Cardiac septum (tissue), 1 donor: ENCODE data around the gene FDXR. TPM values are rescaled to one million over a fixed set of nuclear protein-coding genes. Genes with fewer than 3 reads are reported as not detected.

ENCODE experiments used
- DNase-seq: peaks from one replicate; pipeline ENCODE4 v3.0.0-alpha.2; 2020; ENCODE audit warnings: low spot score
- intact Hi-C: fragments of 100-400 bp; cut with DNase I; formaldehyde crosslinking; loops from one replicate; pipeline ENCODE4 v1.14.0; 2022
- total RNA-seq: library from RNA; stranded (reverse); fragmentation: NEBNext Ultra II Directional; extraction: Animal tissue kit (Norgen Biotek cat#: 25700); gene quantifications from one replicate; pipeline ENCODE4 v1.2.1, GENCODE V29; 2021
- donor health status: DM: no; HTN: no; CAD: no.

Gene FDXR
- total RNA-seq, 1 donor from 2014 or later, result 3.9 TPM

GRCh38 chr17:74821655-74822334 is 51.0 kb downstream of the FDXR start:
- intact Hi-C loops, result no loop called here
- DNase-seq, result no peak

- intact Hi-C loops, result no loop called here
Observed at GRCh38 chr17:74819801-74820436, 52.9 kb downstream of the FDXR start.

GRCh38 chr17:74818291-74818938 is 54.4 kb downstream of the FDXR start:
- no peak for DNase-seq
- intact Hi-C loops, result no loop called here

More at GRCh38 chr17:74819801-74820436, 52.9 kb downstream of the FDXR start:
- DNase-seq, result no peak

GRCh38 chr17:74816905-74817620 is 55.7 kb downstream of the FDXR start:
- DNase-seq, result no peak
- intact Hi-C loops, result no loop called here

GRCh38 chr17:74815550-74816370 is 57.0 kb downstream of the FDXR start:
- intact Hi-C loops, result no loop called here
- no peak for DNase-seq

GRCh38 chr17:74815067-74815466 is 57.7 kb downstream of the FDXR start:
- intact Hi-C loops, result no loop called here
- DNase-seq, result no peak

GRCh38 chr17:74814453-74814852 is 58.3 kb downstream of the FDXR start:
- DNase-seq, result no peak
- intact Hi-C loops, result no loop called here

Other genes with a start within 250 kb of the FDXR start
- gene CD300E, start 249.3 kb downstream of the FDXR start, total RNA-seq, result 0.67 TPM
- 0.46 TPM for gene CD300LF, start 160.1 kb downstream of the FDXR start, total RNA-seq
- 0.94 TPM for gene RAB37, start 135.7 kb downstream of the FDXR start, total RNA-seq
- 10.1 TPM for gene NHERF1, start 124.4 kb downstream of the FDXR start, total RNA-seq
- 27.6 TPM for gene NAT9, start 96.6 kb downstream of the FDXR start, total RNA-seq
- 0.70 TPM for gene GRIN2C, start 13.1 kb downstream of the FDXR start, total RNA-seq
- gene FADS6, start 20.6 kb upstream of the FDXR start, total RNA-seq, result not detected
- gene USH1G, start 50.3 kb upstream of the FDXR start, total RNA-seq, result not detected
- not detected for gene OTOP2, start 51.3 kb upstream of the FDXR start, total RNA-seq
- not detected for gene OTOP3, start 62.9 kb upstream of the FDXR start, total RNA-seq
- 9.0 TPM for gene HID1, start 99.8 kb upstream of the FDXR start, total RNA-seq
- 20.1 TPM for gene CDR2L, start 114.6 kb upstream of the FDXR start, total RNA-seq
- gene MRPL58, start 139.7 kb upstream of the FDXR start, total RNA-seq, result 39.3 TPM
- 616 TPM for gene ATP5PD, start 174.0 kb upstream of the FDXR start, total RNA-seq
- 43.2 TPM for gene KCTD2, start 174.2 kb upstream of the FDXR start, total RNA-seq
- gene SLC16A5, start 215.0 kb upstream of the FDXR start, total RNA-seq, result 22.7 TPM
- 8.0 TPM for gene ARMC7, start 237.0 kb upstream of the FDXR start, total RNA-seq